NCI-H1105 treated with DMSO at 0.1 percent for 48 hours (cell line): ENCODE measurements around the gene CD74.

Experiments used
- DNase-seq: peaks from one replicate; lab custom pipeline; 2025; lab: John Stamatoyannopoulos, UW

Gene CD74

GRCh38 chr5:150361301-150361700 is 51.4 kb downstream of the CD74 start:
- DNase-seq: no peak

DNA sequence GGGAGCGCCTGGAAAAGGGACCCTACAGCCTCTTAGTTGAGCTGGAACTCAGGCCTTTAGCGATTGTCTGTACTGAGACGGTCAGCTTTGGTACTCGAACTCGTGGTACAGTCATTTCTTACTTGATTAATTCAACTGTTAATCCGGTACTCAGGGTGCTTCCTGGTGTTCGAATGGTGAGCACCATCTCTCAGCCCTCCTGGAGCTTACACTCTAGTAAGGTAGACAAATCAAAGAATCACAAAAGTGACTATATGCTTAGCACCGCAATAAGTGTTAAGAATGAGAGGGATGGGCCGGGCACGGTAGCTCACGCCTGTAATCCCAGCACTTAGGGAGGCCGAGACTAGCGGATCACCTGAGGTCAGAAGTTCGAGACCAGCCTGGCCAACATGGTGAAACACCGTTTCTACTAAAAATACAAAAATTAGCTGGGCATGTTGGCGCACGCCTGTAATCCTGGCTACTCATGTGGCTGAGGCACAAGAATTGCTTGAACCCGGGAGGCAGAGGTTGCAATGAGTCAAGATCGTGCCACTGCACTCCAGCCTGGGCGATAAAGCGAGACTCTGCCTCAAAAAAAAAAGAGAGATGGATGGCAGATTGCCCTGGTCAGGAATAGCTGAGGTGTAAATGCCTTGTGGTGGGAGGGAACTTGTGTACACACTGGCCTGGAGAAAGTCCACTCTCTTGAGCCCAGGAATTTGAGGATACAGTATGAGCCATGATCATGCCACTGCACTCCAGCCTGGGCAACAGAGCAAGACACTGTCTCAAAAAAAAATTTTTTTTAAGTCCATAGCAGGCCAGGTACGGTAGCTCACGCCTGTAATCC is 54.2 kb downstream of the CD74 start:
- DNase-seq: no peak

- peak; percentile 75 for DNase-seq
Observed at GRCh38 chr5:150357326-150358260, 55.1 kb downstream of the CD74 start, which contains the start of gene TCOF1. Gene TCOF1, plus strand, starts transcription at chr5:150357697. Its CDS starts 50 bp downstream, at chr5:150357747.

- DNase-seq: no peak
Observed at GRCh38 chr5:150356575-150357294, 56.0 kb downstream of the CD74 start.

- no peak for DNase-seq
Observed at GRCh38 chr5:150355791-150356190, 56.9 kb downstream of the CD74 start.

- DNase-seq: no peak
Observed at GRCh38 chr5:150353032-150353675, 59.6 kb downstream of the CD74 start.

- DNase-seq: no peak
Observed at GRCh38 chr5:150352244-150353031, 60.3 kb downstream of the CD74 start.
